Esophagus squamous epithelium (tissue), 5 donors: Measurements from ENCODE around the gene TFAM. TPM values are rescaled to one million over a fixed set of nuclear protein-coding genes. Genes with fewer than 3 reads are reported as not detected.
"Not testable (repeated sequence)": the region's sequence is repeated elsewhere in the genome, so short reads cannot be mapped to it uniquely, and the experiment has no call there.

Experiments
- DNase-seq: peaks from one replicate; lab custom pipeline; 2025; lab: John Stamatoyannopoulos, UW
- H3K27ac ChIP-seq, 4 donors: fragments of 200-600 bp; sonication (generic); one replicate each; pipeline ENCODE4 v1.5.1; 2016 to 2019; ENCODE audit warnings: mild to moderate bottlenecking in 1 of 4
- H3K27me3 ChIP-seq, 4 donors: fragments of 200-600 bp; sonication (generic); 1 replicate in 3 of 4; 2 replicates in 1 of 4; pipeline versions ENCODE4 v1.5.1 to v1.6.0; 2017 to 2021; ENCODE audit warnings: antibody characterized with exemption in 1 of 4
- H3K36me3 ChIP-seq, 3 donors: fragments of 200-600 bp; sonication (generic); one replicate each; pipeline ENCODE4 v1.5.1; 2016 to 2019
- H3K4me1 ChIP-seq, 3 donors: fragments of 200-600 bp; sonication (generic); one replicate each; pipeline ENCODE4 v1.5.1; 2017 to 2019
- H3K4me3 ChIP-seq, 4 donors: fragments of 200-600 bp; sonication (generic); 1 replicate in 3 of 4; 2 replicates in 1 of 4; pipeline ENCODE4 v1.5.1; 2016 to 2019; ENCODE audit warnings: mild to moderate bottlenecking in 2 of 4, moderate library complexity in 1 of 4
- H3K9me3 ChIP-seq, 3 donors: fragments of 200-600 bp; sonication (generic); one replicate each; pipeline ENCODE4 v1.5.1; 2016 to 2019
- CTCF ChIP-seq, 6 experiments: fragments of 450-650 bp in 4 of 6; fragments of 200-600 bp in 2 of 6; sonication (generic) in 2 of 6; IDR thresholded peaks; one replicate each; pipeline ENCODE4 v1.5.1; 2016 to 2019; ENCODE audit warnings: antibody characterized with exemption in 6 of 6, mild to moderate bottlenecking in 4 of 6, moderate library complexity in 4 of 6
- POLR2A ChIP-seq, 4 donors: fragments of 450-650 bp; IDR thresholded peaks; one replicate each; pipeline ENCODE4 v1.6.1; 2017; ENCODE audit warnings: antibody characterized with exemption in 4 of 4, mild to moderate bottlenecking in 4 of 4, moderate library complexity in 3 of 4
- WGBS, 2 donors: methylation state at CpG; one replicate each; pipeline ENCODE4 v1.1.5; 2018; 5-methylcytosine and 5-hydroxymethylcytosine counted together
- intact Hi-C: fragments of 100-400 bp; cut with DNase I; formaldehyde crosslinking; loops from one replicate; pipeline ENCODE4 v1.15.0; 2022
- total RNA-seq, 4 donors: library from RNA; depleted of rRNA; stranded (reverse); fragments of >200 nt; gene quantifications; one replicate each; pipeline ENCODE4 v1.1.0, GENCODE V29; 2016
- donor health status: DM: yes; HTN: yes; CAD: no.

The TFAM gene
- total RNA-seq, 4 donors from 2014 or later, result 7.2 to 32.8 (median 19.0) TPM

- no peak overlapping the region for H3K4me3 ChIP-seq
- H3K27me3 ChIP-seq, result no peaks in the 10 kb centered on the region
- intact Hi-C loops, result no loop called here
- TF ChIP-seq POLR2A (IDR thresholded peaks at IDR 0.05) (no peak), CTCF (IDR thresholded peaks at IDR 0.05) (no peak)
- WGBS, 2 donors, result 29 to 40% methylated on average over 2 of the region's 2 CpGs
- no peaks in the 10 kb centered on the region for H3K9me3 ChIP-seq
- no peak for DNase-seq
- H3K36me3 ChIP-seq, result no peaks in the 10 kb centered on the region
- H3K4me1 ChIP-seq, result no peaks in the 10 kb centered on the region
- no peak overlapping the region for H3K27ac ChIP-seq
Observed at GRCh38 chr10:58412502-58412961, 27.3 kb downstream of the TFAM start.

GRCh38 chr10:58414270-58415041 is 29.2 kb downstream of the TFAM start:
- Histone ChIP-seq H3K36me3 (no peaks in the 10 kb centered on the region), H3K27me3 (no peaks in the 10 kb centered on the region), H3K9me3 (peaks cover 0 to 5% (median 0%) of the 10 kb centered on the region in 3 donors), H3K4me3 (no peak overlapping the region), H3K4me1 (no peaks in the 10 kb centered on the region), H3K27ac (no peak overlapping the region)
- intact Hi-C loops, result no loop called here
- peak in 2 of 6 experiments; percentile 7 to 14 for TF ChIP-seq CTCF (IDR thresholded peaks at IDR 0.05)
- no peak for TF ChIP-seq POLR2A (IDR thresholded peaks at IDR 0.05)
- no peak for DNase-seq
- 45% methylated on average over 4 to 5 of the region's 5 CpGs for WGBS, 2 donors

- intact Hi-C loops, result no loop called here
- TF ChIP-seq CTCF (IDR thresholded peaks at IDR 0.05) (no peak), POLR2A (IDR thresholded peaks at IDR 0.05) (no peak)
Observed at GRCh38 chr10:58415757-58416156, 30.5 kb downstream of the TFAM start.

GRCh38 chr10:58417902-58418301 is 32.7 kb downstream of the TFAM start:
- H3K27me3 ChIP-seq, H3K36me3 ChIP-seq, H3K4me1 ChIP-seq, H3K9me3 ChIP-seq, DNase-seq, H3K27ac ChIP-seq, intact Hi-C loops, H3K4me3 ChIP-seq: not testable (repeated sequence)
- 75 to 79% methylated on average over 2 of the region's 2 CpGs for WGBS, 2 donors

More at GRCh38 chr10:58415757-58416156, 30.5 kb downstream of the TFAM start:
- no peaks in the 10 kb centered on the region for H3K36me3 ChIP-seq
- no peaks in the 10 kb centered on the region for H3K27me3 ChIP-seq
- peaks cover 0 to 5% (median 0%) of the 10 kb centered on the region in 3 donors for H3K9me3 ChIP-seq
- no peak for DNase-seq
- H3K4me3 ChIP-seq, result no peak overlapping the region
- H3K27ac ChIP-seq, result no peak overlapping the region
- no peaks in the 10 kb centered on the region for H3K4me1 ChIP-seq

GRCh38 chr10:58424176-58424575 is 39.0 kb downstream of the TFAM start:
- no peaks in the 10 kb centered on the region for H3K4me1 ChIP-seq
- DNase-seq, result no peak
- H3K36me3 ChIP-seq, result no peaks in the 10 kb centered on the region
- WGBS, 2 donors, result 80 to 92% methylated on average over 1 of the region's 1 CpG
- no peak overlapping the region for H3K4me3 ChIP-seq
- intact Hi-C loops, result no loop called here
- H3K27me3 ChIP-seq, result no peaks in the 10 kb centered on the region
- peaks cover 0 to 6% (median 0%) of the 10 kb centered on the region in 3 donors for H3K9me3 ChIP-seq
- no peak overlapping the region for H3K27ac ChIP-seq
- TF ChIP-seq POLR2A (IDR thresholded peaks at IDR 0.05) (no peak), CTCF (IDR thresholded peaks at IDR 0.05) (no peak)

- H3K27ac ChIP-seq, H3K9me3 ChIP-seq, H3K36me3 ChIP-seq, DNase-seq, H3K4me1 ChIP-seq, intact Hi-C loops, H3K27me3 ChIP-seq, H3K4me3 ChIP-seq: not testable (repeated sequence)
- 63 to 100% methylated on average over 1 of the region's 1 CpG for WGBS, 2 donors
Observed at GRCh38 chr10:58428436-58428835, 43.2 kb downstream of the TFAM start.
